Epithelial cell of alveolus of lung (primary cell): ENCODE measurements around the gene CDC37. TPM values are rescaled to one million over a fixed set of nuclear protein-coding genes. Genes with fewer than 3 reads are reported as not detected.

Experiments
- total RNA-seq: library from RNA; depleted of rRNA; stranded (reverse); fragments of >200 nt; gene quantifications from 2 replicates; pipeline ENCODE4 v1.2.1, GENCODE V29; 2015

Gene CDC37
- total RNA-seq = 122 and 193 TPM in 2 replicates

DNA sequence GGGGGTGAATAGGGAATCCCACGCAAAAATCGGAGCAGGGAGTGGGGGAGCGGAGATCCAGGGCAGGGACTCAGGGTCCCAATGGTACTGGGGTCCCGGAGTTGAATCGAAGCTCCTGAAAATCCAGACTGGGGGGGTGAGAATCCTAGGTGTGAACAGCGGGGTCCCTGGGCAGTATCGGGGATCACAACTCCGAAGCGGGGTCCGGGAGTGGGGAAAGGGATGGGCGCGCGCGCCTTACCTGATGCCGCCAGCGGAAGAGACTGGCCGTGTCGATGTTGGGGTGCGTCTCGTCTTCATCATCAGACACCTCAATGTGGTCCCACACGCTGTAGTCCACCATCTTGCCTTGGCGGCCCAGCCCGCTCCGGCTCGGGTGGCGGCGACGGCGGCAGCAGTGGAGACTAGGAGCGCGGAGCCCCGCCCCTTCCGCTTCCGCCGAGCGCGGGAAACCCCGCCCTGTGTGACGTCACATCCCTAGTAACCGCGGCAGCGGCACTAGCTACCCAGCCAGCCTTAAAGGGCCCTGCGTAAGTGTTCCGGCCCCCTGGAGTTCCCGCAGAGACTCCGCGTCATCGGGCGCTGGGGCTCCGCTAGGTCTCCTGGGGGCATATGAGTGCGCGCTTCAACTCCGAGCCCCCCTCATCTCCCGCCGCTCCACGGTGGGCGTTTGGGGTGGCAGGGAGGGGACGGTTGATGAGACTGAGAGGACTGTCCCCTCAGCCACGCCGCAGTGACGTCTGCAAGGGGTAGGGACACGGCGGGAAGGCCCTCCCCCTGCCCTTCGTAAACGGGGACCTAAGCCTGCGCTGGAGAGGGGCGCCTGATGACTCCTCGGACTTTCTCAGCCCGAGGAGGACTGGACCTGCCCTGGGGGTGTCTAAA is at the start of gene CDC37:
TSS of gene CDC37 (minus strand) at position 406 of the 885 bp plus-strand sequence. CDS start at position 343, 63 bp downstream.

DNA sequence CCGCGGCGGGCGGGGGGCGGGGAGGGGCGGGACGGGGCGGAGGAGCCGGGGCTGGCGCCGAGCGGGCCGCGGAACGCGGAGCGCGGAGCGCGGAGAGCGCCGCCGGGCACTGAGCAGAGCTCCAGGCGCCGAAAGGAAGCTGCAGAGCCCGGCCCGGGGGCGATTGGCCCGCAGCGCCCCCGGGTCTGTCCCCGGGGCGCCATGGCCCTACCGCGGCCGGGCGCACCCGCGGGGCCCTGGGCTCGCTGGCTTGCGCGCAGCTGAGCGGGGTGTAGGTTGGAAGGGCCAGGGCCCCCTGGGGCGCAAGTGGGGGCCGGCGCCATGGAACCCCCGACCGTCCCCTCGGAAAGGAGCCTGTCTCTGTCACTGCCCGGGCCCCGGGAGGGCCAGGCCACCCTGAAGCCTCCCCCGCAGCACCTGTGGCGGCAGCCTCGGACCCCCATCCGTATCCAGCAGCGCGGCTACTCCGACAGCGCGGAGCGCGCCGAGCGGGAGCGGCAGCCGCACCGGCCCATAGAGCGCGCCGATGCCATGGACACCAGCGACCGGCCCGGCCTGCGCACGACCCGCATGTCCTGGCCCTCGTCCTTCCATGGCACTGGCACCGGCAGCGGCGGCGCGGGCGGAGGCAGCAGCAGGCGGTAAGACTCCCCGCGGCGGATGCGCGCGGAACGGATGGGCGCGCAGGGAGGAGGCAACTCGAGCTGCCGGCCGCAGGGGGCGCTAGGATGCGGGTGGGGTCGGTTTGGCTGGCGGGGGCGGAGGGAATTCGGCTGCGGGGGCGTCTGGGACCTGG is 17.3 kb upstream of the CDC37 start, which contains the start of gene PDE4A:
TSS of gene PDE4A (plus strand) at position 95 of the 796 bp plus-strand sequence. CDS start at position 322, 227 bp downstream.

DNA sequence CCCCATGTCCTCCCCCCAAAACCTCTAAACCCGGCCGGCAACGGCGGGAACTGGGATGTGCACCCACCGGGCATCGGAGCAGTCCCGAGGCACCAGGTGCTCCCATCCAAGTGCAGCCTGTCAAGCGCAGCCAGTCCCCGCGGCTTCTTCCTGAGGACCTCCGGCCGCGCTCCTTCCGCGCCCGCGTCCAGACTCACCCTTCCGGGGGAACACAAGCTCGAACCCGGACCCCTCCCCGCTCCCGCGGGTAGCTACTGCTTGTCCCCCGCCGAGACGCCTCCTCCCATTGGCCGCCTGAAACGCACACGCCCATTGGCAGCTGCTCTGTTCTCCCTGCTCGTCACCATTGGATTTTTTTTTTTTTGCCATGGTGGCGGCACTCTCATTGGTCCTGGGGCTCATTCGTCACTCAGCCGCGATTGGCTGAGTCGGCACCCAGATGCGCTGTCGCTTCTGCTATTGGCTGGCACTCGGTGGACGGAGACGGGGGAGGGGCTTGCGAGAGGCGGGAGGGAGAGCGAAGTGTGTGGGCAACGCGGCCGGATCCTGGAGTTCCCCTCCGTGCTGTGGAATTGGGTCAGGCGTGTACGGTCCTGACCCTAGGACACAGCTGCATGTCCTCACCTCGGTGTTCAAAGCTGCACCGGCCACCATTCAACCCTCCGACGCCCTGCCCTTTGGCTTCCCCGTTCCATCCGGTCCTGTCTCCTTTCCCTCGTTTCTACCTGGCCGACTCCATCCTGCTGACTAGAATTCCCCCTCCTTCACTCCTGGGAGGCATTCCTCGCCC is 22.8 kb downstream of the CDC37 start, which contains the start of gene TYK2:
TSS of gene TYK2 (minus strand) at position 260 of the 790 bp plus-strand sequence. CDS start 2,166 bp downstream, outside the sequence.

Other genes with a start within 250 kb of the CDC37 start
- gene DNMT1, start 208.6 kb downstream of the CDC37 start, total RNA-seq = 99.0 and 101 TPM in 2 replicates
- 21.7 and 69.8 TPM in 2 replicates for gene S1PR2, start 172.2 kb downstream of the CDC37 start, total RNA-seq
- gene MRPL4, start 151.3 kb downstream of the CDC37 start, total RNA-seq = 93.2 and 98.0 TPM in 2 replicates
- 36.0 and 177 TPM in 2 replicates for gene ICAM1, start 132.4 kb downstream of the CDC37 start, total RNA-seq
- 3.4 and 9.3 TPM in 2 replicates for gene ICAM4, start 116.6 kb downstream of the CDC37 start, total RNA-seq
- 16.4 and 26.7 TPM in 2 replicates for gene ICAM5, start 113.6 kb downstream of the CDC37 start, total RNA-seq
- gene ZGLP1, start 93.7 kb downstream of the CDC37 start, total RNA-seq = 0.32 and 0.52 TPM in 2 replicates
- 17.3 and 45.3 TPM in 2 replicates for gene FDX2, start 87.5 kb downstream of the CDC37 start, total RNA-seq
- 38.0 and 49.8 TPM in 2 replicates for gene RAVER1, start 70.0 kb downstream of the CDC37 start, total RNA-seq
- gene ICAM3, start 63.9 kb downstream of the CDC37 start, total RNA-seq = 4.2 and 6.7 TPM in 2 replicates
- 75.8 and 80.0 TPM in 2 replicates for gene TYK2, start 23.0 kb downstream of the CDC37 start, total RNA-seq
- gene PDE4A, start 17.0 kb upstream of the CDC37 start, total RNA-seq = 5.7 and 11.7 TPM in 2 replicates
- gene KEAP1, start 99.8 kb upstream of the CDC37 start, total RNA-seq = 69.4 and 99.2 TPM in 2 replicates
- 0.16 and 3.4 TPM in 2 replicates for gene S1PR5, start 113.9 kb upstream of the CDC37 start, total RNA-seq
- gene ATG4D, start 140.4 kb upstream of the CDC37 start, total RNA-seq = 24.6 and 33.5 TPM in 2 replicates
- 12.0 and 16.5 TPM in 2 replicates for gene KRI1, start 162.5 kb upstream of the CDC37 start, total RNA-seq
- 6.1 and 6.7 TPM in 2 replicates for gene CDKN2D, start 165.4 kb upstream of the CDC37 start, total RNA-seq
- gene AP1M2, start 183.8 kb upstream of the CDC37 start, total RNA-seq = 5.6 TPM in 1 of 2 replicates, not detected in the other
- 55.6 and 84.0 TPM in 2 replicates for gene SLC44A2, start 222.0 kb upstream of the CDC37 start, total RNA-seq